Measurements from ENCODE around the gene SHISA6.

SHISA6 gene

GRCh38 chr17:11278186-11278991, 37.4 kb downstream of the SHISA6 start:
- no peak for DNase-seq (ENCODE audit: low spot score in 2 of 2)
- Histone ChIP-seq H3K36me3 (replicated peaks) (no peaks in the 10 kb centered on the region), H3K4me3 (no peak overlapping the region), H3K27me3 (ENCODE audit: low read depth) (no peaks in the 10 kb centered on the region), H3K9me3 (no peaks in the 10 kb centered on the region), H3K4me1 (no peaks in the 10 kb centered on the region)
- in situ Hi-C loops (cut with MboI; ENCODE audit: low sequenced_read_pairs): no loop called here

- Histone ChIP-seq H3K36me3 (replicated peaks) (no peaks in the 10 kb centered on the region), H3K4me1 (no peaks in the 10 kb centered on the region), H3K9me3 (no peaks in the 10 kb centered on the region), H3K4me3 (no peak overlapping the region), H3K27me3 (ENCODE audit: low read depth) (no peaks in the 10 kb centered on the region)
- in situ Hi-C loops (cut with MboI; ENCODE audit: low sequenced_read_pairs): no loop called here
- no peak for DNase-seq (ENCODE audit: low spot score in 2 of 2)
Observed at GRCh38 chr17:11278992-11279270, 37.9 kb downstream of the SHISA6 start.

- H3K4me3 ChIP-seq: no peak overlapping the region
- no peak for DNase-seq (ENCODE audit: low spot score in 2 of 2)
- in situ Hi-C loops (cut with MboI; ENCODE audit: low sequenced_read_pairs): no loop called here
- no peaks in the 10 kb centered on the region for H3K36me3 ChIP-seq (replicated peaks)
- no peaks in the 10 kb centered on the region for H3K9me3 ChIP-seq
- H3K27me3 ChIP-seq (ENCODE audit: low read depth): no peaks in the 10 kb centered on the region
- H3K4me1 ChIP-seq: no peaks in the 10 kb centered on the region
Observed at GRCh38 chr17:11279776-11280344, 38.8 kb downstream of the SHISA6 start.

- H3K27me3 ChIP-seq (ENCODE audit: low read depth): no peaks in the 10 kb centered on the region
- DNase-seq (ENCODE audit: low spot score in 2 of 2): no peak
- no peaks in the 10 kb centered on the region for H3K4me1 ChIP-seq
- no peak overlapping the region for H3K4me3 ChIP-seq
- H3K36me3 ChIP-seq (replicated peaks): no peaks in the 10 kb centered on the region
- in situ Hi-C loops (cut with MboI; ENCODE audit: low sequenced_read_pairs): no loop called here
- no peaks in the 10 kb centered on the region for H3K9me3 ChIP-seq
Observed at GRCh38 chr17:11282586-11282985, 41.6 kb downstream of the SHISA6 start.

- in situ Hi-C loops (cut with MboI; ENCODE audit: low sequenced_read_pairs): no loop called here
- Histone ChIP-seq H3K4me1 (no peaks in the 10 kb centered on the region), H3K9me3 (no peaks in the 10 kb centered on the region), H3K27me3 (ENCODE audit: low read depth) (no peaks in the 10 kb centered on the region), H3K36me3 (replicated peaks) (no peaks in the 10 kb centered on the region), H3K4me3 (no peak overlapping the region)
- no peak for DNase-seq (ENCODE audit: low spot score in 2 of 2)
Observed at GRCh38 chr17:11284811-11285210, 43.8 kb downstream of the SHISA6 start.

GRCh38 chr17:11285946-11286345, 44.9 kb downstream of the SHISA6 start:
- no peaks in the 10 kb centered on the region for H3K9me3 ChIP-seq
- DNase-seq (ENCODE audit: low spot score in 2 of 2): no peak
- no peaks in the 10 kb centered on the region for H3K27me3 ChIP-seq (ENCODE audit: low read depth)
- no peaks in the 10 kb centered on the region for H3K36me3 ChIP-seq (replicated peaks)
- in situ Hi-C loops (cut with MboI; ENCODE audit: low sequenced_read_pairs): no loop called here
- no peaks in the 10 kb centered on the region for H3K4me1 ChIP-seq
- H3K4me3 ChIP-seq: no peak overlapping the region

- H3K27me3 ChIP-seq (ENCODE audit: low read depth): no peaks in the 10 kb centered on the region
- no peaks in the 10 kb centered on the region for H3K4me1 ChIP-seq
- no peaks in the 10 kb centered on the region for H3K9me3 ChIP-seq
- H3K4me3 ChIP-seq: no peak overlapping the region
- no peaks in the 10 kb centered on the region for H3K36me3 ChIP-seq (replicated peaks)
- no peak for DNase-seq (ENCODE audit: low spot score in 2 of 2)
- in situ Hi-C loops (cut with MboI; ENCODE audit: low sequenced_read_pairs): no loop called here
Observed at GRCh38 chr17:11287791-11288190, 46.8 kb downstream of the SHISA6 start.

GRCh38 chr17:11290814-11291213, 49.8 kb downstream of the SHISA6 start:
- no peaks in the 10 kb centered on the region for H3K27me3 ChIP-seq (ENCODE audit: low read depth)
- in situ Hi-C loops (cut with MboI; ENCODE audit: low sequenced_read_pairs): no loop called here
- DNase-seq (ENCODE audit: low spot score in 2 of 2): no peak

GRCh38 chr17:11292491-11292890, 51.5 kb downstream of the SHISA6 start:
- DNase-seq (ENCODE audit: low spot score in 2 of 2): no peak
- Histone ChIP-seq H3K27me3 (ENCODE audit: low read depth) (no peaks in the 10 kb centered on the region), H3K4me3 (no peak overlapping the region), H3K4me1 (no peaks in the 10 kb centered on the region), H3K36me3 (replicated peaks) (no peaks in the 10 kb centered on the region), H3K9me3 (no peaks in the 10 kb centered on the region)
- in situ Hi-C loops (cut with MboI; ENCODE audit: low sequenced_read_pairs): no loop called here

More at GRCh38 chr17:11290814-11291213, 49.8 kb downstream of the SHISA6 start:
- no peaks in the 10 kb centered on the region for H3K9me3 ChIP-seq
- no peaks in the 10 kb centered on the region for H3K4me1 ChIP-seq
- H3K4me3 ChIP-seq: no peak overlapping the region
- no peaks in the 10 kb centered on the region for H3K36me3 ChIP-seq (replicated peaks)

- no peaks in the 10 kb centered on the region for H3K4me1 ChIP-seq
- H3K4me3 ChIP-seq: no peak overlapping the region
- in situ Hi-C loops (cut with MboI; ENCODE audit: low sequenced_read_pairs): no loop called here
- no peaks in the 10 kb centered on the region for H3K36me3 ChIP-seq (replicated peaks)
- H3K9me3 ChIP-seq: no peaks in the 10 kb centered on the region
- DNase-seq (ENCODE audit: low spot score in 2 of 2): no peak
- H3K27me3 ChIP-seq (ENCODE audit: low read depth): no peaks in the 10 kb centered on the region
Observed at GRCh38 chr17:11293480-11293879, 52.5 kb downstream of the SHISA6 start.

GRCh38 chr17:11294826-11295225, 53.8 kb downstream of the SHISA6 start:
- in situ Hi-C loops (cut with MboI; ENCODE audit: low sequenced_read_pairs): no loop called here

GRCh38 chr17:11296994-11297393, 56.0 kb downstream of the SHISA6 start:
- H3K9me3 ChIP-seq: no peaks in the 10 kb centered on the region
- in situ Hi-C loops (cut with MboI; ENCODE audit: low sequenced_read_pairs): no loop called here
- H3K36me3 ChIP-seq (replicated peaks): no peaks in the 10 kb centered on the region
- H3K27me3 ChIP-seq (ENCODE audit: low read depth): no peaks in the 10 kb centered on the region
- no peak overlapping the region for H3K4me3 ChIP-seq
- DNase-seq (ENCODE audit: low spot score in 2 of 2): no peak
- H3K4me1 ChIP-seq: no peaks in the 10 kb centered on the region

More at GRCh38 chr17:11294826-11295225, 53.8 kb downstream of the SHISA6 start:
- Histone ChIP-seq H3K4me1 (no peaks in the 10 kb centered on the region), H3K27me3 (ENCODE audit: low read depth) (no peaks in the 10 kb centered on the region), H3K9me3 (no peaks in the 10 kb centered on the region), H3K4me3 (no peak overlapping the region), H3K36me3 (replicated peaks) (no peaks in the 10 kb centered on the region)
- DNase-seq (ENCODE audit: low spot score in 2 of 2): no peak

GRCh38 chr17:11298401-11298800, 57.4 kb downstream of the SHISA6 start:
- in situ Hi-C loops (cut with MboI; ENCODE audit: low sequenced_read_pairs): no loop called here
- H3K9me3 ChIP-seq: no peaks in the 10 kb centered on the region; the same call in 1 of the 2 replicates
- H3K27me3 ChIP-seq (ENCODE audit: low read depth): no peaks in the 10 kb centered on the region
- no peaks in the 10 kb centered on the region for H3K4me1 ChIP-seq
- no peaks in the 10 kb centered on the region for H3K36me3 ChIP-seq (replicated peaks)
- H3K4me3 ChIP-seq: no peak overlapping the region
- no peak for DNase-seq (ENCODE audit: low spot score in 2 of 2)

GRCh38 chr17:11300201-11300600, 59.2 kb downstream of the SHISA6 start:
- no peak for DNase-seq (ENCODE audit: low spot score in 2 of 2)
- no peak overlapping the region for H3K4me3 ChIP-seq
- no peaks in the 10 kb centered on the region; the same call in 1 of the 2 replicates for H3K9me3 ChIP-seq
- in situ Hi-C loops (cut with MboI; ENCODE audit: low sequenced_read_pairs): no loop called here
- no peaks in the 10 kb centered on the region for H3K36me3 ChIP-seq (replicated peaks)
- H3K27me3 ChIP-seq (ENCODE audit: low read depth): no peaks in the 10 kb centered on the region
- H3K4me1 ChIP-seq: no peaks in the 10 kb centered on the region
